Keratinocyte (primary cell): ENCODE measurements around the gene ADCY4. TPM values are rescaled to one million over a fixed set of nuclear protein-coding genes. Genes with fewer than 3 reads are reported as not detected.

Source experiments
- DNase-seq: peaks from one replicate; pipeline ENCODE4 v3.0.0-alpha.2; 2011; ENCODE audit warnings: low read depth, missing footprints, low spot score
- FAIRE-seq: peaks from 2 replicates; lab custom pipeline; 2011; peaks lifted over from hg19 to GRCh38; lab: Jason Lieb, UNC
- H2AFZ ChIP-seq: 2 replicates; pipeline ENCODE4 v1.6.0; 2012; ENCODE audit warnings: low read length, control low read depth, inconsistent platforms; ENCODE audit not compliant: control insufficient read depth
- H3K27ac ChIP-seq: 2 replicates; pipeline ENCODE4 v1.5.1; 2011; ENCODE audit warnings: low read length; ENCODE audit not compliant: control insufficient read depth, insufficient read depth
- H3K27me3 ChIP-seq: 3 replicates; pipeline ENCODE4 v1.6.0; 2011; ENCODE audit warnings: low read length; ENCODE audit not compliant: control insufficient read depth, insufficient read depth; ENCODE audit errors: extremely low read depth
- H3K36me3 ChIP-seq, 2 experiments: 2 replicates in 1 of 2; 3 replicates in 1 of 2; pipeline ENCODE4 v1.5.1; 2011; ENCODE audit warnings: low read length in 2 of 2, mild to moderate bottlenecking in 1 of 2; ENCODE audit not compliant: control insufficient read depth in 2 of 2, insufficient read depth in 2 of 2; ENCODE audit errors: extremely low read depth in 1 of 2
- H3K4me1 ChIP-seq: 3 replicates; pipeline ENCODE4 v1.5.1; 2011; ENCODE audit warnings: low read length; ENCODE audit not compliant: control insufficient read depth, insufficient read depth; ENCODE audit errors: extremely low read depth
- H3K4me2 ChIP-seq: 3 replicates; pipeline ENCODE4 v1.6.0; 2011; ENCODE audit warnings: low read depth, low read length; ENCODE audit not compliant: control insufficient read depth, insufficient read depth; ENCODE audit errors: extremely low read depth
- H3K4me3 ChIP-seq, 3 experiments: fragments of 200-600 bp in 1 of 3; sonication (generic) in 1 of 3; 2 replicates in 2 of 3; 3 replicates in 1 of 3; pipeline ENCODE4 v1.5.1; 2011 to 2016; ENCODE audit warnings: low read length in 3 of 3, mild to moderate bottlenecking in 3 of 3, control low read depth in 2 of 3, inconsistent platforms in 1 of 3, low read depth in 1 of 3, mixed read lengths in 1 of 3, mixed run types in 1 of 3, moderate library complexity in 1 of 3; ENCODE audit not compliant: control insufficient read depth in 2 of 3, insufficient read depth in 2 of 3; ENCODE audit errors: extremely low read depth in 1 of 3
- H3K79me2 ChIP-seq: 2 replicates; pipeline ENCODE4 v1.6.0; 2012; ENCODE audit warnings: low read length; ENCODE audit not compliant: control insufficient read depth, insufficient read depth
- H3K9ac ChIP-seq: 3 replicates; pipeline ENCODE4 v1.6.0; 2011; ENCODE audit warnings: low read length; ENCODE audit not compliant: control insufficient read depth, insufficient read depth; ENCODE audit errors: extremely low read depth
- H3K9me1 ChIP-seq: 3 replicates; pipeline ENCODE4 v1.6.0; 2011; ENCODE audit warnings: low read length; ENCODE audit not compliant: control insufficient read depth, insufficient read depth; ENCODE audit errors: extremely low read depth
- H3K9me3 ChIP-seq: 2 replicates; pipeline ENCODE4 v1.5.1; 2012; ENCODE audit warnings: low read depth, low read length; ENCODE audit not compliant: control insufficient read depth
- H4K20me1 ChIP-seq: 3 replicates; pipeline ENCODE4 v1.6.0; 2011; ENCODE audit warnings: low read length; ENCODE audit not compliant: control insufficient read depth, insufficient read depth; ENCODE audit errors: extremely low read depth
- CTCF ChIP-seq, 3 experiments: IDR thresholded peaks in 1 of 3; conservative IDR thresholded peaks in 1 of 3; optimal IDR thresholded peaks in 1 of 3; 2 replicates in 2 of 3; 3 replicates in 1 of 3; pipeline versions ENCODE3 to v1.5.1; 2011; ENCODE audit warnings: low read length in 3 of 3, mild to moderate bottlenecking in 3 of 3, moderate library complexity in 2 of 3, control low read depth in 1 of 3, inconsistent platforms in 1 of 3; ENCODE audit not compliant: insufficient read depth in 2 of 3; ENCODE audit errors: extremely low read depth in 1 of 3
- EZH2 ChIP-seq: IDR thresholded peaks from one replicate; pipeline ENCODE4 v1.6.1; 2012; ENCODE audit warnings: inconsistent platforms, mild to moderate bottlenecking, low read length, moderate library complexity
- dilution Hi-C: fragments of 300-500 bp; cut with MboI; formaldehyde crosslinking; loops from one replicate; pipeline ENCODE4 v1.7.0; 2020; ENCODE audit warnings: low sequenced_read_pairs; ENCODE audit not compliant: extremely low pct_ligation_motif_present
- polyA plus RNA-seq, 5 experiments: library from polyadenylated mRNA; depleted of rRNA in 3 of 5; stranded (reverse) in 3 of 5; stranded (forward) in 1 of 5; unstranded in 1 of 5; fragments of >200 nt; gene quantifications; 1 replicate in 1 of 5; 2 replicates in 3 of 5; 3 replicates in 1 of 5; pipeline versions ENCODE4 v1.2.1 to v1.2.3, GENCODE V29; 2011 to 2012; ENCODE audit warnings: missing spikeins in 2 of 5, low read depth in 1 of 5, low replicate concordance in 1 of 5

Gene ADCY4
- polyA plus RNA-seq, 1 donor (not counting 4 experiments of a cell fraction or from before 2014, with no cell fraction given) = 0.21 TPM

- Histone ChIP-seq H3K9ac (no peak overlapping the region), H3K9me1 (no peaks in the 10 kb centered on the region), H3K4me2 (no peak overlapping the region), H2AFZ (no peak overlapping the region), H3K4me1 (peaks cover under 1% of the 10 kb centered on the region), H3K27me3 (peaks cover 3% of the 10 kb centered on the region), H3K36me3 (no peaks in the 10 kb centered on the region), H4K20me1 (no peaks in the 10 kb centered on the region), H3K27ac (no peak overlapping the region), H3K9me3 (no peaks in the 10 kb centered on the region), H3K4me3 (no peak overlapping the region), H3K79me2 (no peaks in the 10 kb centered on the region)
- TF ChIP-seq CTCF (optimal IDR thresholded peaks at IDR 0.05 in 1 of 3, IDR thresholded peaks at IDR 0.05 in 1 of 3, conservative IDR thresholded peaks at IDR 0.05 in 1 of 3; ENCODE audit: extremely low read depth in 1 of 3, insufficient read depth in 2 of 3, low read length in 3 of 3) = no peak
- no peak for TF ChIP-seq EZH2
- FAIRE-seq (no peak), DNase-seq (no peak)
- dilution Hi-C loops = no loop called here
Measured at GRCh38 chr14:24322672-24323071, 12.2 kb downstream of the ADCY4 start.

GRCh38 chr14:24321212-24321975 is 13.5 kb downstream of the ADCY4 start:
- DNase-seq (no peak), FAIRE-seq (no peak)
- no peak for TF ChIP-seq EZH2
- no peak for TF ChIP-seq CTCF (optimal IDR thresholded peaks at IDR 0.05 in 1 of 3, IDR thresholded peaks at IDR 0.05 in 1 of 3, conservative IDR thresholded peaks at IDR 0.05 in 1 of 3; ENCODE audit: extremely low read depth in 1 of 3, insufficient read depth in 2 of 3, low read length in 3 of 3)
- dilution Hi-C loops = no loop called here
- no peaks in the 10 kb centered on the region for H3K36me3 ChIP-seq
- H3K9me1 ChIP-seq = peaks cover 2% of the 10 kb centered on the region
- peaks cover 3% of the 10 kb centered on the region for H3K27me3 ChIP-seq
- peaks cover 13% of the 10 kb centered on the region for H3K4me1 ChIP-seq
- no peaks in the 10 kb centered on the region for H3K79me2 ChIP-seq
- H4K20me1 ChIP-seq = no peaks in the 10 kb centered on the region
- no peak overlapping the region for H3K4me3 ChIP-seq
- H2AFZ ChIP-seq = no peak overlapping the region
- no peaks in the 10 kb centered on the region for H3K9me3 ChIP-seq
- no peak overlapping the region for H3K27ac ChIP-seq
- no peak overlapping the region for H3K9ac ChIP-seq
- H3K4me2 ChIP-seq = no peak overlapping the region
